Suprapubic skin (tissue), 4 donors: Measurements from ENCODE around the gene ALCAM.

Experiments used
- POLR2A ChIP-seq, 2 donors: fragments of 450-650 bp; IDR thresholded peaks; one replicate each; pipeline ENCODE4 v1.6.1; 2017; ENCODE audit warnings: antibody characterized with exemption in 2 of 2, mild to moderate bottlenecking in 2 of 2, moderate library complexity in 2 of 2
- POLR2AphosphoS5 ChIP-seq, 3 donors: sonication (generic); formaldehyde crosslinking; IDR thresholded peaks; one replicate each; pipeline ENCODE4 v1.6.1; 2017; ENCODE audit warnings: antibody characterized with exemption in 3 of 3
- TF ChIP-seq, protein P1 (sequence below), 2 donors: fragments of 200-600 bp in 1 of 2; fragments of 450-650 bp in 1 of 2; sonication (generic) in 1 of 2; IDR thresholded peaks; one replicate each; pipeline ENCODE4 v1.5.1; 2016 to 2019; ENCODE audit warnings: antibody characterized with exemption in 2 of 2, mild to moderate bottlenecking in 1 of 2, moderate library complexity in 1 of 2

DNA sequence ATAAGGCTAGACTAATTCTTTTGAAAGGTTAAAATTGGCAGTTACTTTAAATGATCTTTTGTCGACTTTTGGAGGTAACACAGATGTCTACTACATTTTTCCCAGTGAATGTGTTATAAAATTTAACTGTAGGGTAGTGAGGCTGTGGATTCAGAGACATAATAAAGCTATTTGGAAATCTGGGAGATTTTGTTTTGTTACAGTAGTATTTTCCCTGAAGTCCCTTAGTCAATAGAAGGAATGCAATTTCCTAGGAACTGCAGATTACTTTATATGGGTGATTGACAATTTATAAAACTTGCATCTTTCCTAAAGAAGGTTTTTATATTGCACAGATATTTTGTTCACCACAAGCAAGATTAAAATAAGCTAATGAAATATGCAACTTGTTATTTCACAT is 96.9 kb downstream of the ALCAM start:
- no peak for TF ChIP-seq POLR2A (IDR thresholded peaks at IDR 0.05)
- TF ChIP-seq, protein P1, sequence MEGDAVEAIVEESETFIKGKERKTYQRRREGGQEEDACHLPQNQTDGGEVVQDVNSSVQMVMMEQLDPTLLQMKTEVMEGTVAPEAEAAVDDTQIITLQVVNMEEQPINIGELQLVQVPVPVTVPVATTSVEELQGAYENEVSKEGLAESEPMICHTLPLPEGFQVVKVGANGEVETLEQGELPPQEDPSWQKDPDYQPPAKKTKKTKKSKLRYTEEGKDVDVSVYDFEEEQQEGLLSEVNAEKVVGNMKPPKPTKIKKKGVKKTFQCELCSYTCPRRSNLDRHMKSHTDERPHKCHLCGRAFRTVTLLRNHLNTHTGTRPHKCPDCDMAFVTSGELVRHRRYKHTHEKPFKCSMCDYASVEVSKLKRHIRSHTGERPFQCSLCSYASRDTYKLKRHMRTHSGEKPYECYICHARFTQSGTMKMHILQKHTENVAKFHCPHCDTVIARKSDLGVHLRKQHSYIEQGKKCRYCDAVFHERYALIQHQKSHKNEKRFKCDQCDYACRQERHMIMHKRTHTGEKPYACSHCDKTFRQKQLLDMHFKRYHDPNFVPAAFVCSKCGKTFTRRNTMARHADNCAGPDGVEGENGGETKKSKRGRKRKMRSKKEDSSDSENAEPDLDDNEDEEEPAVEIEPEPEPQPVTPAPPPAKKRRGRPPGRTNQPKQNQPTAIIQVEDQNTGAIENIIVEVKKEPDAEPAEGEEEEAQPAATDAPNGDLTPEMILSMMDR (IDR thresholded peaks at IDR 0.05) = no peak
- TF ChIP-seq POLR2AphosphoS5 (IDR thresholded peaks at IDR 0.05) = no peak
